NCI-H2107 treated with DMSO at 0.1 percent for 48 hours (cell line): Measurements from ENCODE around the gene TCAP.

Experiments
- DNase-seq: peaks from one replicate; lab custom pipeline; 2025; ENCODE audit not compliant: unreplicated experiment; lab: John Stamatoyannopoulos, UW

TCAP gene

GRCh38 chr17:39664581-39665561, at the start of gene TCAP:
Gene TCAP (plus strand): TSS chr17:39665349. CDS start chr17:39665360, 11 bp downstream.
- DNase-seq, result no peak

GRCh38 chr17:39615434-39615833, 49.7 kb upstream of the TCAP start:
- DNase-seq, result no peak

- DNase-seq, result no peak
These were observed 48.1 kb upstream of the TCAP start for GRCh38 chr17:39617100-39617445.

GRCh38 chr17:39617446-39618245, 47.5 kb upstream of the TCAP start:
- peak; percentile 76 for DNase-seq

GRCh38 chr17:39618246-39618913, 46.8 kb upstream of the TCAP start:
- DNase-seq, result peak; percentile 65

GRCh38 chr17:39618956-39619785, 46.0 kb upstream of the TCAP start:
- DNase-seq, result peak; percentile 25

GRCh38 chr17:39619786-39620101, 45.4 kb upstream of the TCAP start:
- no peak for DNase-seq

GRCh38 chr17:39621523-39622379, 43.4 kb upstream of the TCAP start:
- peak; percentile 61 for DNase-seq

GRCh38 chr17:39622380-39623006, 42.7 kb upstream of the TCAP start:
- DNase-seq, result no peak

- DNase-seq, result peak; percentile 74
These were observed 41.7 kb upstream of the TCAP start for GRCh38 chr17:39623356-39623950.

- no peak for DNase-seq
These were observed 40.8 kb upstream of the TCAP start for GRCh38 chr17:39624313-39624712.

GRCh38 chr17:39625198-39625785, 39.9 kb upstream of the TCAP start:
- no peak for DNase-seq

- peak; percentile 35 for DNase-seq
These were observed 38.7 kb upstream of the TCAP start, which contains the start of gene PPP1R1B for GRCh38 chr17:39626171-39627046. Gene PPP1R1B (plus strand): TSS chr17:39626952. CDS start chr17:39627393, 441 bp downstream.

- no peak for DNase-seq
These were observed 38.0 kb upstream of the TCAP start for GRCh38 chr17:39627047-39627711.

GRCh38 chr17:39627712-39628516, 37.2 kb upstream of the TCAP start:
- peak; percentile 61 for DNase-seq
